Measurements from ENCODE around the gene CACYBP. TPM values are rescaled to one million over a fixed set of nuclear protein-coding genes. Genes with fewer than 3 reads are reported as not detected.

Gene CACYBP
- total and polyA plus RNA-seq, 2 of the 13 experiments (the other 11 are each of a cell fraction or from before 2014, with no cell fraction given): 18.4 to 183 TPM

DNA sequence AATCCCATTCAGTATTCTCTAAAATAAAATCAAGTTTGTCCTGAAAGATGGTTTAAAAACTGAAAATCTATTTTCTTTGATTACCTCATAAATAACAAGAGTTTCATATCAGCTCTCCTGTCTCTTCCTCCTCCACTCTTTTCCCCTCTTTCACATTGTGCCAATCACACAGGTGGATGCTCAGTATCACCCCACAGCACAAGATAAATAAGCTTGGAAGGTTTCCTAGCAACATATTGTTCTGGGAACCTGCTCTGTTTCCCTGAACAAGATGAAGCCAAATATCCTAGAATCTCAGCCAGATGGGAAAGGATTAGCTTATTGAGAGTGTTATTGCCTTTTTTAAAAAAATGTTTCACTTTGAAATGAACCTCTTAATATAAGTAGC lies 45.7 kb upstream of the CACYBP start:
- BruUV-seq (replicated peaks): no TSS peak
- 0 out of 2 replicates have a peak overlapping the region, but pooled peaks have one; percentile 5 for H3K4me2 ChIP-seq (ENCODE audit: low read depth, low read length)
- no peak overlapping the region for H2AFZ ChIP-seq (ENCODE audit: low read length)
- DNase-seq (ENCODE audit: low spot score) (peak; percentile 35), ATAC-seq (peak; percentile 90), FAIRE-seq (peak; percentile 37)
- no peak overlapping the region for H3K4me3 ChIP-seq (replicated peaks in 1 of 3; ENCODE audit: insufficient read depth in 1 of 3, low read depth in 2 of 3, low read length in 3 of 3)
- POLR2A ChIA-PET: interaction anchor here (0.6 to 2.3 kb wide), 6 partner anchors 11 to 60 kb away, joined by 3 to 21 read pairs (median 4); partner anchors contain the start of gene CACYBP
- CTCF ChIA-PET (ENCODE audit: low intra/inter-chr PET ratio, low total read pairs): no interaction called here
- in situ Hi-C loops (cut with HindIII; ENCODE audit: extremely low pct_ligation_motif_present, low pct_unique_long_range_greater_than_20kb): no loop called here
- H3K9ac ChIP-seq (ENCODE audit: insufficient read depth, low read depth, low read length): no peak overlapping the region
- H3K36me3 ChIP-seq (replicated peaks in 1 of 2; ENCODE audit: control insufficient read depth in 1 of 2, insufficient read depth in 2 of 2, low read length in 2 of 2): no peaks in the 10 kb centered on the region
- no peaks in the 10 kb centered on the region for H3K79me2 ChIP-seq (ENCODE audit: insufficient read depth, low read length)
- intact Hi-C loops (cut with micrococcal nuclease; ENCODE audit: unreplicated experiment): loop anchor here (2.0 to 5.0 kb wide), 2 partner anchors 15 to 43 kb away; partner anchors contain the start of gene CACYBP
- peak overlapping the region; percentile 53 for H3K27ac ChIP-seq (ENCODE audit: extremely low read length, insufficient read depth, low read length)
- H3K9me3 ChIP-seq (ENCODE audit: low read length): no peaks in the 10 kb centered on the region
- no peaks in the 10 kb centered on the region for H3K27me3 ChIP-seq (ENCODE audit: control insufficient read depth in 1 of 2, insufficient read depth in 2 of 2, low read length in 2 of 2)
- H4K20me1 ChIP-seq (ENCODE audit: insufficient read depth, low read length): no peaks in the 10 kb centered on the region
- H3K4me1 ChIP-seq (ENCODE audit: insufficient read depth, low read length): peaks cover 37% of the 10 kb centered on the region
- TF ChIP-seq CREB1 (IDR thresholded peaks at IDR 0.05) (no peak), CREB1 (CRISPR knock-in tag; IDR thresholded peaks at IDR 0.05) (peak; percentile 36; the same call in 1 of the 2 replicates), NFE2L1 (CRISPR knock-in tag; IDR thresholded peaks at IDR 0.05; ENCODE audit: borderline replicate concordance) (no peak), HHEX (CRISPR knock-in tag; IDR thresholded peaks at IDR 0.05) (no peak), ZNF446 (CRISPR knock-in tag; IDR thresholded peaks at IDR 0.05) (no peak), ZNF572 (CRISPR knock-in tag; IDR thresholded peaks at IDR 0.05) (no peak), ZNF17 (CRISPR knock-in tag; IDR thresholded peaks at IDR 0.05) (no peak), ZMYM2 (CRISPR knock-in tag; IDR thresholded peaks at IDR 0.05) (no peak), TMF1 (CRISPR knock-in tag; IDR thresholded peaks at IDR 0.05; ENCODE audit: low read depth) (no peak), RAD21 (CRISPR knock-in tag; IDR thresholded peaks at IDR 0.05) (no peak)
- TF ChIP-seq, protein P1, sequence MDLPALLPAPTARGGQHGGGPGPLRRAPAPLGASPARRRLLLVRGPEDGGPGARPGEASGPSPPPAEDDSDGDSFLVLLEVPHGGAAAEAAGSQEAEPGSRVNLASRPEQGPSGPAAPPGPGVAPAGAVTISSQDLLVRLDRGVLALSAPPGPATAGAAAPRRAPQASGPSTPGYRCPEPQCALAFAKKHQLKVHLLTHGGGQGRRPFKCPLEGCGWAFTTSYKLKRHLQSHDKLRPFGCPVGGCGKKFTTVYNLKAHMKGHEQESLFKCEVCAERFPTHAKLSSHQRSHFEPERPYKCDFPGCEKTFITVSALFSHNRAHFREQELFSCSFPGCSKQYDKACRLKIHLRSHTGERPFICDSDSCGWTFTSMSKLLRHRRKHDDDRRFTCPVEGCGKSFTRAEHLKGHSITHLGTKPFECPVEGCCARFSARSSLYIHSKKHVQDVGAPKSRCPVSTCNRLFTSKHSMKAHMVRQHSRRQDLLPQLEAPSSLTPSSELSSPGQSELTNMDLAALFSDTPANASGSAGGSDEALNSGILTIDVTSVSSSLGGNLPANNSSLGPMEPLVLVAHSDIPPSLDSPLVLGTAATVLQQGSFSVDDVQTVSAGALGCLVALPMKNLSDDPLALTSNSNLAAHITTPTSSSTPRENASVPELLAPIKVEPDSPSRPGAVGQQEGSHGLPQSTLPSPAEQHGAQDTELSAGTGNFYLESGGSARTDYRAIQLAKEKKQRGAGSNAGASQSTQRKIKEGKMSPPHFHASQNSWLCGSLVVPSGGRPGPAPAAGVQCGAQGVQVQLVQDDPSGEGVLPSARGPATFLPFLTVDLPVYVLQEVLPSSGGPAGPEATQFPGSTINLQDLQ (CRISPR knock-in tag; IDR thresholded peaks at IDR 0.05): no peak
- TF ChIP-seq, protein P2, sequence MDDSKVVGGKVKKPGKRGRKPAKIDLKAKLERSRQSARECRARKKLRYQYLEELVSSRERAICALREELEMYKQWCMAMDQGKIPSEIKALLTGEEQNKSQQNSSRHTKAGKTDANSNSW (CRISPR knock-in tag; IDR thresholded peaks at IDR 0.05; ENCODE audit: borderline replicate concordance): no peak
- TF ChIP-seq, protein P3, sequence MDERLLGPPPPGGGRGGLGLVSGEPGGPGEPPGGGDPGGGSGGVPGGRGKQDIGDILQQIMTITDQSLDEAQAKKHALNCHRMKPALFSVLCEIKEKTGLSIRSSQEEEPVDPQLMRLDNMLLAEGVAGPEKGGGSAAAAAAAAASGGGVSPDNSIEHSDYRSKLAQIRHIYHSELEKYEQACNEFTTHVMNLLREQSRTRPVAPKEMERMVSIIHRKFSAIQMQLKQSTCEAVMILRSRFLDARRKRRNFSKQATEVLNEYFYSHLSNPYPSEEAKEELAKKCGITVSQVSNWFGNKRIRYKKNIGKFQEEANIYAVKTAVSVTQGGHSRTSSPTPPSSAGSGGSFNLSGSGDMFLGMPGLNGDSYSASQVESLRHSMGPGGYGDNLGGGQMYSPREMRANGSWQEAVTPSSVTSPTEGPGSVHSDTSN (CRISPR knock-in tag; IDR thresholded peaks at IDR 0.05): peak; percentile 32; the same call in 1 of the 2 replicates
- TF ChIP-seq, protein P4, sequence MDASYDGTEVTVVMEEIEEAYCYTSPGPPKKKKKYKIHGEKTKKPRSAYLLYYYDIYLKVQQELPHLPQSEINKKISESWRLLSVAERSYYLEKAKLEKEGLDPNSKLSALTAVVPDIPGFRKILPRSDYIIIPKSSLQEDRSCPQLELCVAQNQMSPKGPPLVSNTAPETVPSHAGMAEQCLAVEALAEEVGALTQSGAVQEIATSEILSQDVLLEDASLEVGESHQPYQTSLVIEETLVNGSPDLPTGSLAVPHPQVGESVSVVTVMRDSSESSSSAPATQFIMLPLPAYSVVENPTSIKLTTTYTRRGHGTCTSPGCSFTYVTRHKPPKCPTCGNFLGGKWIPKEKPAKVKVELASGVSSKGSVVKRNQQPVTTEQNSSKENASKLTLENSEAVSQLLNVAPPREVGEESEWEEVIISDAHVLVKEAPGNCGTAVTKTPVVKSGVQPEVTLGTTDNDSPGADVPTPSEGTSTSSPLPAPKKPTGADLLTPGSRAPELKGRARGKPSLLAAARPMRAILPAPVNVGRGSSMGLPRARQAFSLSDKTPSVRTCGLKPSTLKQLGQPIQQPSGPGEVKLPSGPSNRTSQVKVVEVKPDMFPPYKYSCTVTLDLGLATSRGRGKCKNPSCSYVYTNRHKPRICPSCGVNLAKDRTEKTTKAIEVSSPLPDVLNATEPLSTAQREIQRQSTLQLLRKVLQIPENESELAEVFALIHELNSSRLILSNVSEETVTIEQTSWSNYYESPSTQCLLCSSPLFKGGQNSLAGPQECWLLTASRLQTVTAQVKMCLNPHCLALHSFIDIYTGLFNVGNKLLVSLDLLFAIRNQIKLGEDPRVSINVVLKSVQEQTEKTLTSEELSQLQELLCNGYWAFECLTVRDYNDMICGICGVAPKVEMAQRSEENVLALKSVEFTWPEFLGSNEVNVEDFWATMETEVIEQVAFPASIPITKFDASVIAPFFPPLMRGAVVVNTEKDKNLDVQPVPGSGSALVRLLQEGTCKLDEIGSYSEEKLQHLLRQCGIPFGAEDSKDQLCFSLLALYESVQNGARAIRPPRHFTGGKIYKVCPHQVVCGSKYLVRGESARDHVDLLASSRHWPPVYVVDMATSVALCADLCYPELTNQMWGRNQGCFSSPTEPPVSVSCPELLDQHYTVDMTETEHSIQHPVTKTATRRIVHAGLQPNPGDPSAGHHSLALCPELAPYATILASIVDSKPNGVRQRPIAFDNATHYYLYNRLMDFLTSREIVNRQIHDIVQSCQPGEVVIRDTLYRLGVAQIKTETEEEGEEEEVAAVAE (CRISPR knock-in tag; IDR thresholded peaks at IDR 0.05; ENCODE audit: borderline replicate concordance): 0 out of 2 replicates have a peak, but pooled peaks have one; percentile 29
- TF ChIP-seq, protein P5, sequence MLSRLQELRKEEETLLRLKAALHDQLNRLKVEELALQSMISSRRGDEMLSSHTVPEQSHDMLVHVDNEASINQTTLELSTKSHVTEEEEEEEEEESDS (CRISPR knock-in tag; IDR thresholded peaks at IDR 0.05; ENCODE audit: borderline replicate concordance): no peak

All from HepG2 (cell line).